DLD1 (cell line): ENCODE results near the gene CHMP3.
"Not testable (repeated sequence)": the region's sequence is repeated elsewhere in the genome, so short reads cannot be mapped to it uniquely, and the experiment has no call there.

Source experiments
- in situ Hi-C: cut with HindIII; loops from 2 replicates; pipeline ENCODE4 v1.10.0; 2017; ENCODE audit warnings: low sequenced_read_pairs

Gene CHMP3

GRCh38 chr2:86549963-86550725, 13.1 kb downstream of the CHMP3 start:
- in situ Hi-C loops = not testable (repeated sequence)

- in situ Hi-C loops = not testable (repeated sequence)
Observed at GRCh38 chr2:86549440-86549839, 13.8 kb downstream of the CHMP3 start.

GRCh38 chr2:86548913-86549396, 14.3 kb downstream of the CHMP3 start:
- in situ Hi-C loops = not testable (repeated sequence)

GRCh38 chr2:86548165-86548912, 14.9 kb downstream of the CHMP3 start:
- in situ Hi-C loops = not testable (repeated sequence)

- in situ Hi-C loops = not testable (repeated sequence)
Observed at GRCh38 chr2:86545296-86545924, 17.8 kb downstream of the CHMP3 start.

- in situ Hi-C loops = not testable (repeated sequence)
Observed at GRCh38 chr2:86544278-86545099, 18.8 kb downstream of the CHMP3 start.

GRCh38 chr2:86543793-86544192, 19.4 kb downstream of the CHMP3 start:
- in situ Hi-C loops = no loop called here

GRCh38 chr2:86543335-86543734, 19.9 kb downstream of the CHMP3 start:
- in situ Hi-C loops = no loop called here

- in situ Hi-C loops = no loop called here
Observed at GRCh38 chr2:86542814-86543213, 20.4 kb downstream of the CHMP3 start.

- in situ Hi-C loops = no loop called here
Observed at GRCh38 chr2:86541334-86541733, 21.9 kb downstream of the CHMP3 start.

GRCh38 chr2:86533589-86533988, 29.7 kb downstream of the CHMP3 start:
- in situ Hi-C loops = no loop called here

GRCh38 chr2:86525421-86526340, 37.6 kb downstream of the CHMP3 start:
- in situ Hi-C loops = no loop called here

- in situ Hi-C loops = no loop called here
Observed at GRCh38 chr2:86523491-86523890, 39.8 kb downstream of the CHMP3 start.

GRCh38 chr2:86522711-86523110, 40.5 kb downstream of the CHMP3 start:
- in situ Hi-C loops = no loop called here

- in situ Hi-C loops = no loop called here
Observed at GRCh38 chr2:86521922-86522321, 41.3 kb downstream of the CHMP3 start.

GRCh38 chr2:86520153-86520552, 43.1 kb downstream of the CHMP3 start:
- in situ Hi-C loops = no loop called here

GRCh38 chr2:86519349-86519748, 43.9 kb downstream of the CHMP3 start:
- in situ Hi-C loops = no loop called here

GRCh38 chr2:86518481-86518880, 44.8 kb downstream of the CHMP3 start:
- in situ Hi-C loops = no loop called here

GRCh38 chr2:86513948-86514660, 49.1 kb downstream of the CHMP3 start:
- in situ Hi-C loops = no loop called here
